ENCODE data around the gene ACOT7. TPM values are rescaled to one million over a fixed set of nuclear protein-coding genes. Genes with fewer than 3 reads are reported as not detected.

ACOT7 gene
- total RNA-seq, 2 experiments from 2014 or later: 23.4 to 53.6 TPM

DNA sequence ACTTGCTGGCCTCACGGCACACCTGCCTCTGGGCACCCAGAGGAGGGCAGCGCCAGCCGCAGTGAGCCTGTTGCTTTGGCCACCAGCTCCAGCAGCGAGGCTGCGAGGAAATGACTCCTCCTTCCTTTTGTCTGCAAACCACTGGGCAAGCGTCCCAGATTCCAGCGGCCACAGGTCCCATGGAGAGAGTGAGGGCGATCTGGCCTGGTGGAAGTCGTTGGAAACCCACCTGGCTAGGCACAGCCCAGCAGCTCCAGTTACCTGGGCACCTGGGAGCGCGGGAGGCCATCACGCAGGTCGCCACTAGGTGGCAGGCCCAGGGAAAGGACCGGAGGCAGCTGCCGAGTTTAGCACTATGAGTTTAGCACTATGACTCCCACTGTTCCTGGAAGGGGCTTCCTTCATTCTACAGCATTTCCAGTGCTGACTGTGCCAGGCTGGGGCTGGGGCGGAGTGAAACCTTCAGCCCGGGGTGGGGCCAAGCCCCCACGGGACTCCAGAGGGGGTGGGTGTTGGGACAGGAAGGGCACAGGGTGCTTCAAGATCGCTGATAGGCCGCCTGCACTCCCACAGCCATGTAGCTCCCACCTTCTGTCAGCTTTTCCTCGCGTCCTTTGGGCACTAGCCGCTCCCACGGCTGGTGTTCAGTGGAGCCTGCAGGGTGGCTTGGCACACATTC lies 29.9 kb upstream of the ACOT7 start:
- Histone ChIP-seq H3K9me2 (ENCODE audit: insufficient read depth, low read length) (no peaks in the 10 kb centered on the region), H3K9me3 (ENCODE audit: low read length) (no peaks in the 10 kb centered on the region), H3K4me2 (ENCODE audit: low read length) (no peak overlapping the region), H2AFZ (ENCODE audit: low read length) (no peak overlapping the region), H3K79me2 (ENCODE audit: insufficient read depth, low read depth, low read length) (no peaks in the 10 kb centered on the region), H4K20me1 (ENCODE audit: insufficient read depth, low read length) (no peaks in the 10 kb centered on the region), H3K36me3 (ENCODE audit: insufficient read depth, low read length) (no peaks in the 10 kb centered on the region), H3K27ac (ENCODE audit: low read depth, low read length, poor library complexity, severe bottlenecking) (no peak overlapping the region), H3K4me3 (ENCODE audit: low read depth, low read length, poor library complexity, severe bottlenecking) (no peak overlapping the region), H3K4me1 (ENCODE audit: insufficient read depth, low read length, poor library complexity, severe bottlenecking) (no peaks in the 10 kb centered on the region)
- TF ChIP-seq EZH2phosphoT487 (IDR thresholded peaks at IDR 0.05; ENCODE audit: borderline replicate concordance, low read depth, low read length): no peak
- TF ChIP-seq, protein P1, sequence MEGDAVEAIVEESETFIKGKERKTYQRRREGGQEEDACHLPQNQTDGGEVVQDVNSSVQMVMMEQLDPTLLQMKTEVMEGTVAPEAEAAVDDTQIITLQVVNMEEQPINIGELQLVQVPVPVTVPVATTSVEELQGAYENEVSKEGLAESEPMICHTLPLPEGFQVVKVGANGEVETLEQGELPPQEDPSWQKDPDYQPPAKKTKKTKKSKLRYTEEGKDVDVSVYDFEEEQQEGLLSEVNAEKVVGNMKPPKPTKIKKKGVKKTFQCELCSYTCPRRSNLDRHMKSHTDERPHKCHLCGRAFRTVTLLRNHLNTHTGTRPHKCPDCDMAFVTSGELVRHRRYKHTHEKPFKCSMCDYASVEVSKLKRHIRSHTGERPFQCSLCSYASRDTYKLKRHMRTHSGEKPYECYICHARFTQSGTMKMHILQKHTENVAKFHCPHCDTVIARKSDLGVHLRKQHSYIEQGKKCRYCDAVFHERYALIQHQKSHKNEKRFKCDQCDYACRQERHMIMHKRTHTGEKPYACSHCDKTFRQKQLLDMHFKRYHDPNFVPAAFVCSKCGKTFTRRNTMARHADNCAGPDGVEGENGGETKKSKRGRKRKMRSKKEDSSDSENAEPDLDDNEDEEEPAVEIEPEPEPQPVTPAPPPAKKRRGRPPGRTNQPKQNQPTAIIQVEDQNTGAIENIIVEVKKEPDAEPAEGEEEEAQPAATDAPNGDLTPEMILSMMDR (conservative IDR thresholded peaks at IDR 0.05; ENCODE audit: low read length): peak; percentile 81
- intact Hi-C loops (cut with micrococcal nuclease; ENCODE audit: unreplicated experiment): no loop called here
- BruUV-seq (replicated peaks): no TSS peak
- DNase-seq (ENCODE audit: low spot score): peak; percentile 54
- ChIA-PET CTCF (ENCODE audit: unreplicated experiment) (interaction anchor here (0.6 to 1.0 kb wide), 2 partner anchors 178 to 318 kb away, joined by 3 to 4 read pairs; no protein-coding TSS in a partner anchor), POLR2A (no interaction called here)

DNA sequence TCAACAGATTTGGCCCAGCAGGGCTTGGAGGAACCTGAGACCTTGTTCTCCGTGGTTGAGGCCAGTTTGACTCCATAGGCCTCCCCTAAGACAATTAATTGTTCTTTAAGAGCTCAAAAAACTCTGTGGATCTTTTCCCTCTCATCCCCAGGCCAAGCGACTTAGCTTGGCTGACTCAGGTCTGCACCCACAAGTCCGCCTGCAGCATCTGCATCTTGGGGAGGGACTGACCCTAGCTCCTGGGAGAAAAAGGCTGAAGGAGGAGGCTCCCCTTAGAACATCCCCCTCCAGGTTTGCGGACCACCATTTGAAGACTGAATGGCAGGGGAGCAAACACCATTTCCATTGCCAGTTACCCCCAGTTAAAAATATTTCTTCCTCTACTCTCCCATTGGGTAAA lies 27.7 kb upstream of the ACOT7 start:
- no TSS peak for BruUV-seq (replicated peaks)
- DNase-seq (ENCODE audit: low spot score): no peak
- Histone ChIP-seq H3K27ac (ENCODE audit: low read depth, low read length, poor library complexity, severe bottlenecking) (no peak overlapping the region), H3K9me3 (ENCODE audit: low read length) (no peaks in the 10 kb centered on the region), H4K20me1 (ENCODE audit: insufficient read depth, low read length) (no peaks in the 10 kb centered on the region), H3K4me1 (ENCODE audit: insufficient read depth, low read length, poor library complexity, severe bottlenecking) (no peaks in the 10 kb centered on the region), H2AFZ (ENCODE audit: low read length) (no peak overlapping the region), H3K4me2 (ENCODE audit: low read length) (no peak overlapping the region), H3K79me2 (ENCODE audit: insufficient read depth, low read depth, low read length) (no peaks in the 10 kb centered on the region), H3K36me3 (ENCODE audit: insufficient read depth, low read length) (no peaks in the 10 kb centered on the region), H3K4me3 (ENCODE audit: low read depth, low read length, poor library complexity, severe bottlenecking) (no peak overlapping the region), H3K9me2 (ENCODE audit: insufficient read depth, low read length) (no peaks in the 10 kb centered on the region)
- CTCF ChIA-PET (ENCODE audit: unreplicated experiment): no interaction called here
- POLR2A ChIA-PET: no interaction called here
- intact Hi-C loops (cut with micrococcal nuclease; ENCODE audit: unreplicated experiment): no loop called here
- no peak for TF ChIP-seq EZH2phosphoT487 (IDR thresholded peaks at IDR 0.05; ENCODE audit: borderline replicate concordance, low read depth, low read length)
- TF ChIP-seq, protein P1 (conservative IDR thresholded peaks at IDR 0.05; ENCODE audit: low read length): no peak

DNA sequence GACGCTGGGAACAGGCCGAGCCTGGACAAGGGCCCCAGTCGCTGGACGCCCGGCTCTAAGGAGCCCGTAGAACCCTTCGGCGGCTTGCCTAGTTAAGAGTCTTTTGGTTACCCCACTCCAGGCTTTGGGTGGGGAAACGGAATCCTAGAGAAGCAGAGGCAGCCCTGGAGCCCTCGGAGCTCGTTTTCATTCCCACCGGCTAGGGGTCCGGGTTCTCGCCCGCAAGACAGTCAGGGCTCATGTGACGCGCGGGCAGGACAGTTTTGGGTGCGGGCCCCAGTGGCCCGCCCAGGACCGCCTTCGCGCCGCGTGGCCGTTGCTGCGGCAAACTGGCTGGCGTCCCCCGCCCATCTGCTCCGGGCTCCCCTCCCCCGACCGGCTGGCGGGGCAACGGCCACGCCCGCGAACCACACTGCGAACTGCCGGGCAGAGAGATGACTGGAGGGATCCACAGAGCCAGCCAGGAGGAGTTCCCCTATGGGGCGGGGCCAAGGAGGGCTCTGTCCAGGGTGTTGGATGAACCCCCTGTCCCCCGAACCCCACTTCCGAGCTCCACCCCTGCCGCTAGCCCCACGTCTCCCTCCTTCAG lies 27.0 kb upstream of the ACOT7 start:
- H3K27ac ChIP-seq (ENCODE audit: low read depth, low read length, poor library complexity, severe bottlenecking): no peak overlapping the region
- H4K20me1 ChIP-seq (ENCODE audit: insufficient read depth, low read length): no peaks in the 10 kb centered on the region
- ChIA-PET POLR2A (no interaction called here), CTCF (ENCODE audit: unreplicated experiment) (no interaction called here)
- no peak overlapping the region for H2AFZ ChIP-seq (ENCODE audit: low read length)
- H3K79me2 ChIP-seq (ENCODE audit: insufficient read depth, low read depth, low read length): no peaks in the 10 kb centered on the region
- no peaks in the 10 kb centered on the region for H3K9me3 ChIP-seq (ENCODE audit: low read length)
- H3K4me1 ChIP-seq (ENCODE audit: insufficient read depth, low read length, poor library complexity, severe bottlenecking): no peaks in the 10 kb centered on the region
- TF ChIP-seq, protein P1 (conservative IDR thresholded peaks at IDR 0.05; ENCODE audit: low read length): no peak
- TF ChIP-seq EZH2phosphoT487 (IDR thresholded peaks at IDR 0.05; ENCODE audit: borderline replicate concordance, low read depth, low read length): no peak
- no peak overlapping the region for H3K4me3 ChIP-seq (ENCODE audit: low read depth, low read length, poor library complexity, severe bottlenecking)
- no peak overlapping the region for H3K4me2 ChIP-seq (ENCODE audit: low read length)
- no TSS peak for BruUV-seq (replicated peaks)
- no peak for DNase-seq (ENCODE audit: low spot score)
- intact Hi-C loops (cut with micrococcal nuclease; ENCODE audit: unreplicated experiment): no loop called here
- H3K9me2 ChIP-seq (ENCODE audit: insufficient read depth, low read length): no peaks in the 10 kb centered on the region
- H3K36me3 ChIP-seq (ENCODE audit: insufficient read depth, low read length): no peaks in the 10 kb centered on the region

Data from OCI-LY7 (cell line).